Measurements from ENCODE around the gene IL36B.

Gene IL36B

DNA sequence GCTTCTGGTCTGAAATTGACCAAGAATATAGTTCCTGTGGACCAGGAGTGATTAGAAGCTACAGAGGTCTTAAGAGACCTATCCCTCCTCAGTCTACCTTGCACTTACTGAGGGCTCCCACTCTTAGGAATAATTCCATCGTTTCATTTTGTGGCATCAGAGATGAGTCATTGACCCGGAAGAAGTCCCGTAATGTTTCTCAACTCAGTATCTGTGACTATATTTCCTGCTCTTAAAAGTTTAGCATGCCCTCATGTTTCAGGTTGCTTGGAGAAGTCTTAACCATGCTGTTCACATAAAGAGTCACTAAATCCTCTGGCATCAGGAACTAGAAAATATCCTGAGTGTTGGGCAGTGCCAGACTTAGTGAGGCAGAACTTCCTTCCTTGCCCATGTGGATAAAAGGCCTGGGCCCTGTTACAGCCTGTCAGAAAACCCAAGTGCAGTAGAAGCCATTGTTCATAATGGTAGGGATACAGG, 47.6 kb downstream of the IL36B start, which contains the start of gene IL36A:
IL36A (plus strand) TSS at position 430 of the 480 bp plus-strand sequence. CDS start 413 bp downstream, outside the sequence.
- no peak for DNase-seq

DNA sequence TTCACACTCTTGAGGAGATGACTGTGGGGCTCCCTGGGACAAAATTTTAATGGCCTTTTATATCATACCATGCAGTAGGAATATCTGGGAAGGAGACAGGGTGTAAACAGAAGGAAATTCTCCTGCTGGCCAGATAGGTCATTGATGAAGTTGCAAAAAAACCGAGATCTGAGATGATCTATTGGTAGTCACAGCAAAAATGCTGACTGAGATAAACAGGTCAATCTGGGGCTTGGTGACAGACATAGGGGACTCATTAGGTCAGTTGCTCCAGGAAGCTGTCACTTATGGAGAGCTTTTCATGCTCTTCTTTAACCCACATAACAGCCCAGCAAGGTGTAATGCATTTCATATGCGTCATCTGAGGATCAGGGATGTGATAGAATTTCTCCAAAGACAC, 50.0 kb downstream of the IL36B start:
- DNase-seq = no peak

DNA sequence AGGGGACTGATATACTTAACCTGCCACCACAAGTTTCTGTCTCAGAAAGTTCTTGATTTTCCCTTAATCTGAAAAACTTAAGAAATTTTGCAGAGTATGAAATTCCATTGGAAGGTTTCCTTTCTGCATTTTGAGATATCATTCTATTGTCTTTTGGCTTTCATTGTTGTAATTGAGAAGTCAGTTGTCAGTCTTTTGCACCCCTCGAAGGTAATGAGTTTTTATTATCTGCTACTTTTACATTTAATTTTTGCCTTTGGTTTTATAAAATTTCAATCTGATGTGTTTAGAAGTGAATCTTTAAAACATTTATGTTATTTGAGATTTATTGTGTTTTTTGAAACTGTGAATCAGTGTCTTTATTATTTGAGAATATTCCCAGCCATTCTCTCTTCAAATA, 52.2 kb downstream of the IL36B start:
- DNase-seq = no peak

DNA sequence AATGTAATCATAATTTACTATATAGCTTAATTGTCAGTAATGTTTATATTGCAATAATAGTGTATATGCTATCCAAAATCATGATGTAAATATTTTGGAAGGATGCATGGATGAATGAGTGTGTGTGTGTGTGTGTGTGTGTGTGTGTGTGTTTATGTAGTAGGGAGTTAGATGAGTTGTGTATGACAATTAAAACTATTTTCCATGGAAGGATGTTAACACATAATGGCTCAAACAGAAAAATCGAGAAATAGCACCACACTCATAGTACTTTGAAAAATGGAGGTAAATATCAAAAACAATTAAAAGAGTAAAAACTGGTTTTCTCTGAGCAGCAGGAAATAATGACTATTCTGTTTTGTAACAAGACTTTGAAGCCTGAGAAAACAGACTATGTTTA, 55.5 kb downstream of the IL36B start:
- no peak for DNase-seq

DNA sequence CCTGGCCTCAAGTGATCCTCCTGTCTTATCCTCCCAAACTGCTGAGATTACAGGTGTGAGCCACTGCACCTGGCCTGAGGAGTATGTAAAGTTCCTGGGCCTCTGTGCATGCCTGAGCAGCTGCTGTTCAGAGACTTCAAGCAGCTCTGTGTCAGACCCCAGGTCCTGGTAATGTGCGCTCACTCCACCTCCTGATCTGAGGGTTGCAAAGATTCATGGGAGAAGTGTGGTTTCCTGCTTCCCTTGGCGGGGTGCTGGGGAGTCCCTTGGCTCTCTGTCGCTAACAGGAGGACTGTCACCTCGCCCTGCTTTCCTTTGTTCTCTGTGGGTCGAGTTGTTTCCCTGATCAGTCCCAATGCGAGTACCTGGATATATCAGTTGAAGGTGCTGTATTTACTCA, 56.0 kb downstream of the IL36B start:
- DNase-seq = peak; percentile 72

DNA sequence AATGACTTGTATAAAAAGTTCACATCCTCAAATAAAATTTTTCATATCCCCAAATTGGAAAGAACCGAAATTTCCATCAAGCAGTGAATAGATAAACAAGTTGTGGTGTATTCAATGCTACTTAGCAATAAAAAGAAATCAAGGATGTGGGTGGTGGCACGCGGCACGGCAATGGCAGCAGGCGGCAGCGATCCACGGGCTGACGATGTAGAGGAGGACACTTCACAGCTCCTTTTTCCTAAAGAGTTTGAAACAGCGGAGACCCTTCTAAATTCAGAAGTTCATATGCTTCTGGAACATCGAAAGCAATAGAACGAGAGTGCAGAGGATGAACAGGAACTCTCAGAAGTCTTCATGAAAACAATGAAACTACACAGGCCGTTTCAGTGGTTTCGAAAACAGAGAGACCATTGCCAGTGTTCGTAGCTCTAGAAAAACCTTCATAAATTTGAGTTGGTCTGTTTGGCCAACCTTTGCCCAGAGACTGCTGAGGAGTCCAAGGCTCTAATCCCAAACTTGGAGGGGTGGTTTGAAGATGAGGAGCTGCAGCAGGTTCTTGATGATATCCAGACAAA, 57.2 kb downstream of the IL36B start:
- no peak for DNase-seq

DNA sequence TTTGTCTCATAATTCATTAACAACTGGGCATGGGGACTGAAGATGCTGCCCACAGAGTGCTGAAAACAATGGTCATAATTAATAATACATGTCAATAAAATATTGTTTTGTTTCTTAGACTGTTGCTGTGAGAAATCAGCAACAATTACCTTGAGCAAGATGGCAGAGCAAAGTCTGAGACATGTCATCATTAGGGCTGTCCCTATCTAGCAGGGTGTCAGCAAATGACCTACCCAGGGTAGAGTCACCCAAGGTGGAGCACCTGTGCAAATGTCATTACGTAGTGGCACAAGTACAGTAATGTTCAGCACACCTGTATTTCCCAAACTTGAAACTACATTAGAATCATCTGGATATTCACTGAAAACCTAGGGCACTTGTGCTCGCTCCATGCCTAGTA, 58.0 kb downstream of the IL36B start:
- no peak for DNase-seq

DNA sequence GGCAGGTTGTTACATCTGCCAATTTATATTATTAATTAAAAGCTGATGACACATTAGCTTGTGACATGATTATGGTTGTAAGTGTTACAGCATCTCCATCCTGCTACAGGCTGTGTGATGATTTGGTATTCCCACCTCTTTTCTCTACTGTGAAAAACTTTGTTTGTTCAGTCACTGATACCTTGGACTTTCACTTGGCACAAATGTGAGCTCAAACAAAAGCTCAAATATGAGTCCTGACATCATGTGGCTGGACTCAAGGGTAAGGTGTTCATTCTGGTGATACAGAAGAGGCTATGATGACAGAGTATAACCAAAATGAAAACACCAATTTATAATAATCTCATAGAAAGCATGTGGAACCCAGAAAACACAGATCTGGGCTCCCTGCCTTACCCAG, 58.8 kb downstream of the IL36B start:
- no peak for DNase-seq

DNA sequence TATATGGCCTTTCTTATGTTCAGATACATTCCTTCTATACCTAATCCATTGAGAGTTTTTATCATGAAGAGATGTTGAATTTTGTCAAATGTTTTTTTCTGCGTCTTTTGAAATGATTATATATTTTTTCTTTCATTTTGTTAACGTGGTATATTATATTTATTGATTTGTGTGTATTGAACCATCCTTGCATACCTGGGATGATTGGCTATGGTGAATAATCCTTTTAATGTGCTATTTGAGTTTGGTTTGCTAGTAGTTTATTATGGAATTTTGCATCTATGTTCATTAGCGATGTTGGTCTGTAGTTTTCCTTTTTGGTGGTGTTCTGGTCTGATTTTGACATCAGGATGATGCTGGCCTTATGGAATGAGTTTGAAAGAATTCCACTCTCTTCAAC, 63.1 kb downstream of the IL36B start:
- no peak for DNase-seq

DNA sequence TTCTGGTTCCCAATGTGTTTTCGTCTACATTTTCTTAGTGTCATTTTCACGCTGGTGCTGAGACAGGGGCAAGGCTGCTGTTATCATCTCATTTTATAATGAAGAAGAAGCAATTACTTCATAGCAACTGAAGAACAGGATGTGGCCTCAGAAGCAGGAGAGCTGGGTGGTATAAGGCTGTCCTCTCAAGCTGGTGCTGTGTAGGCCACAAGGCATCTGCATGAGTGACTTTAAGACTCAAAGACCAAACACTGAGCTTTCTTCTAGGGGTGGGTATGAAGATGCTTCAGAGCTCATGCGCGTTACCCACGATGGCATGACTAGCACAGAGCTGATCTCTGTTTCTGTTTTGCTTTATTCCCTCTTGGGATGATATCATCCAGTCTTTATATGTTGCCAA, 67.6 kb downstream of the IL36B start:
- peak; percentile 5 for DNase-seq

DNA sequence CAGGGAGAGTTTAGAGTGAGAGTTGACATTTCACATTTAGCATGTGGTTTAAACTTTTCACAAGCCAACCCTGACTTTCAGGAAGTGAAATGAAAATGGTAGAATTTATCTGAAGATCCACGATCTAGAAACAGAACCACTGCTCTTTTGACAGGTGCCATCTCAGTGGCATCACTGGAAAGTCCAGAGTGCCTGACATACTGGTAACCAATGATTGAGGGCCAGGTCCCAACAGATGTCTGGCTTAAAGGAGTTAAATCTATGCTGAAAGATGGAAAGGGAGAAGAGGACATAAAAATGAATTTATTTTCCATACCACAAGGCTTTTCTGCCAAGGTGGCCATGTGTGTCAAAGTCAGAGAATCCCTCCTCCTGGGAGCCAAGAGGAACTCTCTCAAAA, 72.1 kb downstream of the IL36B start:
- no peak for DNase-seq

DNA sequence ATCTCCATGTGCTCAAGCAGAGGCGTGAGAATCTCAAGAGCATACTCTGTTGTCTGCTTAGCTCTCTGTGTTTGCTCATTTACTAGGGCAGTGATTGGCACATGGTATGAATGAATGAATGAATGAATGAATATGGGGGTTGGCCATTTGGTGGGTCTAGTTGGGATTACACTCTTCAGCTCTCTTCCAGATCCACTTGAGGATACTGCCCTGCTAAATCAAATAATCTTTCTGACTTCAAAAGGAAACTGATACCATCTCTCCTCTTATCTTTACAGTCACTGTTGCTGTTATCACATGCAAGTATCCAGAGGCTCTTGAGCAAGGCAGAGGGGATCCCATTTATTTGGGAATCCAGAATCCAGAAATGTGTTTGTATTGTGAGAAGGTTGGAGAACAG, 72.9 kb downstream of the IL36B start:
- DNase-seq = no peak

DNA sequence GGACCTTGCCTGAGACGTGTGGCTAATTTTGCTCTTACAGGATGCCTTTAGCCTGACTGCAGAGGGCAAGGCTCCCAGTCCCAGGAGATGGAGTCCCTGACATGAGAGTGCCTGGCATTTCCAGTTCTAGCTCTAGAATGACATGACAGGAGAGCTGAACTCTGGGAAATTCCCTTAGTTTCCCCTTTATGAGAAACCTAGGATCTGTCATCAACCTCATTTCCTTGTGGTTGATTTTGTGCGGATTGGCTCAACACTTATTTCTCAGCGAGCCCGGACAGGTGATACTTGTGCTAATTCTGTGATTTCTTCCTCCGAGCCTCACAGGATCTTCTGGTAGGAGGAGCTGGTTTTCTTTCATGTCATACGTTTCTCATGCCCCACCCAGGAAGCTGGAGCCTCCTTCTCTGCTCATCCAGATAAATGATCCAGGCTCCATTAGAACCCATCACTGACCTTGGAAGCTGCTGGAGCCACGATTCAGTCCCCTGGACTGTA, 75.1 kb downstream of the IL36B start, which contains the start of gene IL36G:
IL36G (plus strand) TSS at position 448 of the 498 bp plus-strand sequence. CDS start 633 bp downstream, outside the sequence.
- DNase-seq = no peak

All from CD4-positive, alpha-beta T cell treated with Interferon gamma for 1 hour (primary cell).